PFSK-1 (cell line): ENCODE results near the gene ETFRF1.

Source experiments
- FOXP2 ChIP-seq: optimal IDR thresholded peaks from 2 replicates; pipeline ENCODE3; 2011; ENCODE audit warnings: borderline replicate concordance, control low read depth, inconsistent platforms; ENCODE audit not compliant: insufficient read depth; ENCODE audit errors: extremely low read length, extremely low read depth
- POLR2AphosphoS5 ChIP-seq: IDR thresholded peaks from 2 replicates; pipeline ENCODE4 v1.6.1; 2012; ENCODE audit warnings: low read depth, mild to moderate bottlenecking, control low read depth, low read length, moderate library complexity
- SIN3A ChIP-seq: IDR thresholded peaks from 2 replicates; pipeline ENCODE4 v1.6.1; 2012; ENCODE audit warnings: mild to moderate bottlenecking, low read length, moderate library complexity, borderline replicate concordance; ENCODE audit not compliant: insufficient read depth
- TAF1 ChIP-seq: IDR thresholded peaks from 2 replicates; pipeline ENCODE4 v1.6.1; 2012; ENCODE audit warnings: low read length, control low read depth, borderline replicate concordance; ENCODE audit not compliant: insufficient read depth
- TF ChIP-seq, protein P1 (sequence below), 2 experiments: IDR thresholded peaks; 2 replicates each; pipeline versions ENCODE4 v1.6.1 to v1.8.0; 2011 to 2012; ENCODE audit warnings: low read depth in 2 of 2, low read length in 2 of 2, control low read depth in 1 of 2, inconsistent platforms in 1 of 2, mild to moderate bottlenecking in 1 of 2, moderate library complexity in 1 of 2; ENCODE audit not compliant: insufficient read depth in 1 of 2

Gene ETFRF1

DNA sequence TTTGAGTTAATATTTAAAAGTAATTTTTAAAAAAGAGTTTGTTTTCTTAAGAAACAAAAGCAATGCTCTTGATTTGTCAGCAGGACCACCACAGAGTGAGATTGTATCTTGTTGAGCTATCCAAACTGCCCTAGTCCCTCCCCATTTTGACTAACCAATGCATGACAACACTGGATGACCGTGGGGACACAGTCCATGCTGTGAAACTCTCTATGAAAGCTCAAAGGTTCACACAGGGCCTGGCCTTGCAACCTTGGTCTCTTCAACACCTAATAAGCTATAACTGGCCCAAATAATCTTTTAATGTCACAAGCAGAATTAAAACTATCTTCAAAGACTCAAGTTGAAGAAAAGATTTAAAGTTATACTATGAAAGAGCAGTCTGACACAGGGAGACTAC, 13.5 kb downstream of the ETFRF1 start:
- TF ChIP-seq POLR2AphosphoS5, result no peak
- TF ChIP-seq FOXP2, result no peak
- TF ChIP-seq, protein P1, sequence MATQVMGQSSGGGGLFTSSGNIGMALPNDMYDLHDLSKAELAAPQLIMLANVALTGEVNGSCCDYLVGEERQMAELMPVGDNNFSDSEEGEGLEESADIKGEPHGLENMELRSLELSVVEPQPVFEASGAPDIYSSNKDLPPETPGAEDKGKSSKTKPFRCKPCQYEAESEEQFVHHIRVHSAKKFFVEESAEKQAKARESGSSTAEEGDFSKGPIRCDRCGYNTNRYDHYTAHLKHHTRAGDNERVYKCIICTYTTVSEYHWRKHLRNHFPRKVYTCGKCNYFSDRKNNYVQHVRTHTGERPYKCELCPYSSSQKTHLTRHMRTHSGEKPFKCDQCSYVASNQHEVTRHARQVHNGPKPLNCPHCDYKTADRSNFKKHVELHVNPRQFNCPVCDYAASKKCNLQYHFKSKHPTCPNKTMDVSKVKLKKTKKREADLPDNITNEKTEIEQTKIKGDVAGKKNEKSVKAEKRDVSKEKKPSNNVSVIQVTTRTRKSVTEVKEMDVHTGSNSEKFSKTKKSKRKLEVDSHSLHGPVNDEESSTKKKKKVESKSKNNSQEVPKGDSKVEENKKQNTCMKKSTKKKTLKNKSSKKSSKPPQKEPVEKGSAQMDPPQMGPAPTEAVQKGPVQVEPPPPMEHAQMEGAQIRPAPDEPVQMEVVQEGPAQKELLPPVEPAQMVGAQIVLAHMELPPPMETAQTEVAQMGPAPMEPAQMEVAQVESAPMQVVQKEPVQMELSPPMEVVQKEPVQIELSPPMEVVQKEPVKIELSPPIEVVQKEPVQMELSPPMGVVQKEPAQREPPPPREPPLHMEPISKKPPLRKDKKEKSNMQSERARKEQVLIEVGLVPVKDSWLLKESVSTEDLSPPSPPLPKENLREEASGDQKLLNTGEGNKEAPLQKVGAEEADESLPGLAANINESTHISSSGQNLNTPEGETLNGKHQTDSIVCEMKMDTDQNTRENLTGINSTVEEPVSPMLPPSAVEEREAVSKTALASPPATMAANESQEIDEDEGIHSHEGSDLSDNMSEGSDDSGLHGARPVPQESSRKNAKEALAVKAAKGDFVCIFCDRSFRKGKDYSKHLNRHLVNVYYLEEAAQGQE (IDR thresholded peaks at IDR 0.05; ENCODE audit: insufficient read depth in 1 of 2, low read depth in 2 of 2, low read length in 2 of 2), result no peak
- no peak for TF ChIP-seq SIN3A
- no peak for TF ChIP-seq TAF1

GRCh38 chr12:25213338-25213737, 18.3 kb downstream of the ETFRF1 start:
- no peak for TF ChIP-seq POLR2AphosphoS5
- no peak for TF ChIP-seq FOXP2

- TF ChIP-seq POLR2AphosphoS5 (no peak), TAF1 (no peak), SIN3A (no peak), FOXP2 (no peak)
- TF ChIP-seq, protein P1 (IDR thresholded peaks at IDR 0.05; ENCODE audit: insufficient read depth in 1 of 2, low read depth in 2 of 2, low read length in 2 of 2), result no peak
These were observed 41.2 kb downstream of the ETFRF1 start for GRCh38 chr12:25236190-25236589.

DNA sequence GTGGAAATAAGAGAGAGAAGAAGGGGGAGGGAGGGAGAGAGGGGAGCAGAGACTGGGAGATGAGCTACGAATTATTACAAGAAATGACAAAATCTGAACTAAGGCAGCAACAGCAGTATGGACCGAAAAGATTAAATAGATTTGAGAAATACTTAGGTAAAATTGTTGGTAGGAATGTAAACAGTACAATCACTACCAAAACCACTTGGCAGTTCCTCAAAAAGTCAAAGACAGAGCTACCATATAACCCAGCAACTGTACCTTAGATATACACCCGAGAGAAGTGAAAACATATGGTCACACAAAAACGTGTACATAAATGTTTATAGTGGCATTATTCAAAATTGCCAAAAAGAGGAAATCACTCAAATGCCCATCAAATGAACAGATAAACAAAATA, 41.6 kb downstream of the ETFRF1 start:
- TF ChIP-seq, protein P1 (IDR thresholded peaks at IDR 0.05; ENCODE audit: insufficient read depth in 1 of 2, low read depth in 2 of 2, low read length in 2 of 2), result no peak
- TF ChIP-seq FOXP2 (no peak), POLR2AphosphoS5 (no peak), SIN3A (no peak), TAF1 (no peak)

- no peak for TF ChIP-seq SIN3A
- no peak for TF ChIP-seq TAF1
- no peak for TF ChIP-seq FOXP2
- TF ChIP-seq POLR2AphosphoS5, result no peak
- TF ChIP-seq, protein P1 (IDR thresholded peaks at IDR 0.05; ENCODE audit: insufficient read depth in 1 of 2, low read depth in 2 of 2, low read length in 2 of 2), result no peak
These were observed 46.4 kb downstream of the ETFRF1 start for GRCh38 chr12:25241167-25242020.
